WTC11 (cell line): ENCODE results near the gene ANGPTL2. TPM values are rescaled to one million over a fixed set of nuclear protein-coding genes. Genes with fewer than 3 reads are reported as not detected.

ENCODE experiments used
- ATAC-seq: fragments of 200-7000 bp; cut with Tn5 transposase; 2 replicates; pipeline ENCODE4 v1.10.0; 2021; ENCODE audit warnings: mild to moderate bottlenecking, moderate library complexity
- CTCF ChIA-PET: fragments of 300-600 bp; sonication (Branson Sonifier 250); formaldehyde crosslinking; loops from one replicate; lab custom pipeline; 2021; ENCODE audit warnings: antibody characterized with exemption; lab: Charles Lee
- POLR2A ChIA-PET: fragments of 350-600 bp; sonication (Branson Sonifier 250); formaldehyde crosslinking; loops from one replicate; lab custom pipeline; 2021; ENCODE audit warnings: antibody characterized with exemption; lab: Charles Lee
- DNase-seq: peaks from one replicate; pipeline ENCODE4 v3.0.0; 2021; ENCODE audit warnings: low spot score
- H3K27ac Mint-ChIP-seq: 2 replicates; pipeline ENCODE4 v1.8.0; 2021; ENCODE audit warnings: mixed read lengths
- H3K27me3 Mint-ChIP-seq: 2 replicates; pipeline ENCODE4 v1.8.0; 2021; ENCODE audit warnings: low read depth, mild to moderate bottlenecking, moderate library complexity, mixed read lengths
- H3K36me3 Mint-ChIP-seq: 2 replicates; pipeline ENCODE4 v1.8.0; 2021; ENCODE audit warnings: mixed read lengths
- H3K4me1 Mint-ChIP-seq: 2 replicates; pipeline ENCODE4 v1.8.0; 2022; ENCODE audit warnings: mixed read lengths
- H3K4me3 Mint-ChIP-seq: 2 replicates; pipeline ENCODE4 v1.8.0; 2021; ENCODE audit warnings: mild to moderate bottlenecking, moderate library complexity, mixed read lengths
- H3K9me3 Mint-ChIP-seq: 2 replicates; pipeline ENCODE4 v1.8.0; 2021; ENCODE audit warnings: mixed read lengths
- CBFB ChIP-seq: sonication (generic); formaldehyde crosslinking; IDR thresholded peaks from 2 replicates; pipeline ENCODE4 v1.8.1; 2022; ENCODE audit warnings: mild to moderate bottlenecking, low read depth, missing genetic modification reagents
- FOXJ3 ChIP-seq: sonication (generic); formaldehyde crosslinking; IDR thresholded peaks from 2 replicates; pipeline ENCODE4 v1.9.0; 2021; ENCODE audit warnings: missing genetic modification reagents, mild to moderate bottlenecking, borderline replicate concordance
- GABPB1 ChIP-seq: sonication (generic); formaldehyde crosslinking; IDR thresholded peaks from 2 replicates; pipeline ENCODE4 v1.8.1; 2023; ENCODE audit warnings: mild to moderate bottlenecking, missing genetic modification reagents
- GTF2I ChIP-seq: fragments of 250-450 bp; sonication (Bioruptor Pico); conservative IDR thresholded peaks from 2 replicates; pipeline ENCODE4 v1.4.0; 2021; ENCODE audit warnings: mild to moderate bottlenecking
- HMGA2 ChIP-seq: fragments of 250-450 bp; sonication (Bioruptor Pico); IDR thresholded peaks from 2 replicates; pipeline ENCODE4 v1.4.0; 2021; ENCODE audit warnings: mild to moderate bottlenecking, moderate library complexity
- IRF2 ChIP-seq: sonication (generic); formaldehyde crosslinking; IDR thresholded peaks from 2 replicates; pipeline ENCODE4 v1.8.0; 2022; ENCODE audit warnings: low read depth, missing genetic modification reagents, borderline replicate concordance
- NFATC4 ChIP-seq: fragments of 250-450 bp; sonication (Bioruptor Pico); IDR thresholded peaks from 2 replicates; pipeline ENCODE4 v1.9.0; 2021; ENCODE audit warnings: mild to moderate bottlenecking
- NFE2L1 ChIP-seq: sonication (generic); formaldehyde crosslinking; IDR thresholded peaks from 2 replicates; pipeline ENCODE4 v1.8.1; 2023; ENCODE audit warnings: missing genetic modification reagents
- SMAD4 ChIP-seq: sonication (generic); formaldehyde crosslinking; IDR thresholded peaks from 2 replicates; pipeline ENCODE4 v1.8.0; 2022; ENCODE audit warnings: mild to moderate bottlenecking, missing genetic modification reagents
- TEAD4 ChIP-seq: sonication (generic); formaldehyde crosslinking; IDR thresholded peaks from 2 replicates; pipeline ENCODE4 v1.8.0; 2022; ENCODE audit warnings: mild to moderate bottlenecking, missing genetic modification reagents
- TP53 ChIP-seq: sonication (generic); formaldehyde crosslinking; IDR thresholded peaks from 2 replicates; pipeline ENCODE4 v1.8.1; 2023; ENCODE audit warnings: mild to moderate bottlenecking, missing genetic modification reagents
- ZNF121 ChIP-seq: sonication (generic); formaldehyde crosslinking; IDR thresholded peaks from 2 replicates; pipeline ENCODE4 v1.8.0; 2023; ENCODE audit warnings: missing genetic modification reagents
- ZNF396 ChIP-seq: fragments of 250-450 bp; sonication (Bioruptor Pico); IDR thresholded peaks from 2 replicates; pipeline ENCODE4 v1.8.0; 2021; ENCODE audit warnings: mild to moderate bottlenecking, moderate library complexity, borderline replicate concordance
- ZNF416 ChIP-seq: fragments of 250-450 bp; sonication (Bioruptor Pico); IDR thresholded peaks from 2 replicates; pipeline ENCODE4 v1.9.0; 2021; ENCODE audit warnings: mild to moderate bottlenecking, inconsistent platforms
- total RNA-seq: library from RNA; stranded (reverse); gene quantifications from 3 replicates; pipeline ENCODE4 v1.2.3, GENCODE V29; 2021
- TF ChIP-seq, protein P1 (sequence below): fragments of 250-450 bp; sonication (Bioruptor Pico); IDR thresholded peaks from 2 replicates; pipeline ENCODE4 v1.9.0; 2021; ENCODE audit warnings: moderate library complexity, mild to moderate bottlenecking, inconsistent platforms, borderline replicate concordance
- TF ChIP-seq, protein P2 (sequence below): sonication (generic); formaldehyde crosslinking; IDR thresholded peaks from 2 replicates; pipeline ENCODE4 v1.8.1; 2023; ENCODE audit warnings: mild to moderate bottlenecking, moderate library complexity, missing genetic modification reagents
- TF ChIP-seq, protein P3 (sequence below): sonication (generic); formaldehyde crosslinking; IDR thresholded peaks from 2 replicates; pipeline ENCODE4 v1.8.1; 2023; ENCODE audit warnings: mild to moderate bottlenecking, missing genetic modification reagents, moderate library complexity
- TF ChIP-seq, protein P4 (sequence below): sonication (generic); formaldehyde crosslinking; IDR thresholded peaks from 2 replicates; pipeline ENCODE4 v1.8.1; 2022; ENCODE audit warnings: low read depth, mild to moderate bottlenecking, moderate library complexity, missing genetic modification reagents, borderline replicate concordance
- TF ChIP-seq, protein P5 (sequence below): sonication (generic); formaldehyde crosslinking; IDR thresholded peaks from 2 replicates; pipeline ENCODE4 v1.8.1; 2022; ENCODE audit warnings: low read depth, missing genetic modification reagents, borderline replicate concordance
- TF ChIP-seq, protein P6 (sequence below): fragments of 250-450 bp; sonication (Bioruptor Pico); IDR thresholded peaks from 2 replicates; pipeline ENCODE4 v1.9.0; 2021; ENCODE audit warnings: mild to moderate bottlenecking
- TF ChIP-seq, protein P7 (sequence below): sonication (generic); formaldehyde crosslinking; IDR thresholded peaks from 2 replicates; pipeline ENCODE4 v1.8.0; 2022; ENCODE audit warnings: missing genetic modification reagents
- TF ChIP-seq, protein P8 (sequence below): sonication (generic); formaldehyde crosslinking; IDR thresholded peaks from 2 replicates; pipeline ENCODE4 v1.8.0; 2022; ENCODE audit warnings: mild to moderate bottlenecking, missing genetic modification reagents

The ANGPTL2 gene
- total RNA-seq, 1 experiment from 2014 or later: 4.5 TPM

DNA sequence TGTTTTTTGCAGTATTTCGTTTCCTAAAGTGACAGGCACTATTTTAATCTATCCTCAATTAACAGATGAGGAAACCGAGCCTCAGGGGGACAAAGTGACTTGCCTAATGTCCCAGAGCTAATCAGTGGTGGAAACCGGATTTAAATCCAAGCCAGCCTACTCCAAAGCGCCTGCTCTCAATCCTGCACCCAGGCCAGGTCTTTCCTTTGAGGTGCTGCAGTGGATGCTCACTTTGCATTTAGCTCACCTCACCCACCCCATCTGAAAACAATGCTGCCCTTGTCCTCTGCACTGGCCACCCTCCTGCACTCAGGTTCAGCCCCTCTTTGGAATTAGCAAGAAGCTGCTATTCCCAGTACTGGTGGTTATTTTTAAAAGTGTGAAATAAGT is 16.0 kb downstream of the ANGPTL2 start:
- H3K9me3 Mint-ChIP-seq: no peaks in the 10 kb centered on the region
- TF ChIP-seq ZNF416 (CRISPR knock-in tag): no peak
- TF ChIP-seq, protein P1, sequence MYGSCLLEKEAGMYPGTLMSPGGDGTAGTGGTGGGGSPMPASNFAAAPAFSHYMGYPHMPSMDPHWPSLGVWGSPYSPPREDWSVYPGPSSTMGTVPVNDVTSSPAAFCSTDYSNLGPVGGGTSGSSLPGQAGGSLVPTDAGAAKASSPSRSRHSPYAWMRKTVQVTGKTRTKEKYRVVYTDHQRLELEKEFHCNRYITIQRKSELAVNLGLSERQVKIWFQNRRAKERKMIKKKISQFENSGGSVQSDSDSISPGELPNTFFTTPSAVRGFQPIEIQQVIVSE: no peak
- TF ChIP-seq, protein P2, sequence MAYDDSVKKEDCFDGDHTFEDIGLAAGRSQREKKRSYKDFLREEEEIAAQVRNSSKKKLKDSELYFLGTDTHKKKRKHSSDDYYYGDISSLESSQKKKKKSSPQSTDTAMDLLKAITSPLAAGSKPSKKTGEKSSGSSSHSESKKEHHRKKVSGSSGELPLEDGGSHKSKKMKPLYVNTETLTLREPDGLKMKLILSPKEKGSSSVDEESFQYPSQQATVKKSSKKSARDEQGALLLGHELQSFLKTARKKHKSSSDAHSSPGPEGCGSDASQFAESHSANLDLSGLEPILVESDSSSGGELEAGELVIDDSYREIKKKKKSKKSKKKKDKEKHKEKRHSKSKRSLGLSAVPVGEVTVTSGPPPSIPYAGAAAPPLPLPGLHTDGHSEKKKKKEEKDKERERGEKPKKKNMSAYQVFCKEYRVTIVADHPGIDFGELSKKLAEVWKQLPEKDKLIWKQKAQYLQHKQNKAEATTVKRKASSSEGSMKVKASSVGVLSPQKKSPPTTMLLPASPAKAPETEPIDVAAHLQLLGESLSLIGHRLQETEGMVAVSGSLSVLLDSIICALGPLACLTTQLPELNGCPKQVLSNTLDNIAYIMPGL: no peak
- no peak for TF ChIP-seq NFATC4 (CRISPR knock-in tag)
- TF ChIP-seq HMGA2: no peak
- no peak for TF ChIP-seq GTF2I (CRISPR knock-in tag)
- TF ChIP-seq GABPB1 (CRISPR knock-in tag): no peak
- TF ChIP-seq, protein P3, sequence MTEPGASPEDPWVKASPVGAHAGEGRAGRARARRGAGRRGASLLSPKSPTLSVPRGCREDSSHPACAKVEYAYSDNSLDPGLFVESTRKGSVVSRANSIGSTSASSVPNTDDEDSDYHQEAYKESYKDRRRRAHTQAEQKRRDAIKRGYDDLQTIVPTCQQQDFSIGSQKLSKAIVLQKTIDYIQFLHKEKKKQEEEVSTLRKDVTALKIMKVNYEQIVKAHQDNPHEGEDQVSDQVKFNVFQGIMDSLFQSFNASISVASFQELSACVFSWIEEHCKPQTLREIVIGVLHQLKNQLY (CRISPR knock-in tag): no peak
- TF ChIP-seq, protein P4, sequence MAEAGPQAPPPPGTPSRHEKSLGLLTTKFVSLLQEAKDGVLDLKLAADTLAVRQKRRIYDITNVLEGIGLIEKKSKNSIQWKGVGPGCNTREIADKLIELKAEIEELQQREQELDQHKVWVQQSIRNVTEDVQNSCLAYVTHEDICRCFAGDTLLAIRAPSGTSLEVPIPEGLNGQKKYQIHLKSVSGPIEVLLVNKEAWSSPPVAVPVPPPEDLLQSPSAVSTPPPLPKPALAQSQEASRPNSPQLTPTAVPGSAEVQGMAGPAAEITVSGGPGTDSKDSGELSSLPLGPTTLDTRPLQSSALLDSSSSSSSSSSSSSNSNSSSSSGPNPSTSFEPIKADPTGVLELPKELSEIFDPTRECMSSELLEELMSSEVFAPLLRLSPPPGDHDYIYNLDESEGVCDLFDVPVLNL: no peak
- no peak for TF ChIP-seq TP53
- no peak for TF ChIP-seq FOXJ3
- no peak for TF ChIP-seq SMAD4 (CRISPR knock-in tag)
- no peak for TF ChIP-seq ZNF121 (CRISPR knock-in tag)
- TF ChIP-seq NFE2L1: no peak
- TF ChIP-seq CBFB (CRISPR knock-in tag): no peak
- TF ChIP-seq TEAD4 (CRISPR knock-in tag): no peak
- TF ChIP-seq, protein P5, sequence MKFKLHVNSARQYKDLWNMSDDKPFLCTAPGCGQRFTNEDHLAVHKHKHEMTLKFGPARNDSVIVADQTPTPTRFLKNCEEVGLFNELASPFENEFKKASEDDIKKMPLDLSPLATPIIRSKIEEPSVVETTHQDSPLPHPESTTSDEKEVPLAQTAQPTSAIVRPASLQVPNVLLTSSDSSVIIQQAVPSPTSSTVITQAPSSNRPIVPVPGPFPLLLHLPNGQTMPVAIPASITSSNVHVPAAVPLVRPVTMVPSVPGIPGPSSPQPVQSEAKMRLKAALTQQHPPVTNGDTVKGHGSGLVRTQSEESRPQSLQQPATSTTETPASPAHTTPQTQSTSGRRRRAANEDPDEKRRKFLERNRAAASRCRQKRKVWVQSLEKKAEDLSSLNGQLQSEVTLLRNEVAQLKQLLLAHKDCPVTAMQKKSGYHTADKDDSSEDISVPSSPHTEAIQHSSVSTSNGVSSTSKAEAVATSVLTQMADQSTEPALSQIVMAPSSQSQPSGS (CRISPR knock-in tag): no peak
- TF ChIP-seq, protein P6, sequence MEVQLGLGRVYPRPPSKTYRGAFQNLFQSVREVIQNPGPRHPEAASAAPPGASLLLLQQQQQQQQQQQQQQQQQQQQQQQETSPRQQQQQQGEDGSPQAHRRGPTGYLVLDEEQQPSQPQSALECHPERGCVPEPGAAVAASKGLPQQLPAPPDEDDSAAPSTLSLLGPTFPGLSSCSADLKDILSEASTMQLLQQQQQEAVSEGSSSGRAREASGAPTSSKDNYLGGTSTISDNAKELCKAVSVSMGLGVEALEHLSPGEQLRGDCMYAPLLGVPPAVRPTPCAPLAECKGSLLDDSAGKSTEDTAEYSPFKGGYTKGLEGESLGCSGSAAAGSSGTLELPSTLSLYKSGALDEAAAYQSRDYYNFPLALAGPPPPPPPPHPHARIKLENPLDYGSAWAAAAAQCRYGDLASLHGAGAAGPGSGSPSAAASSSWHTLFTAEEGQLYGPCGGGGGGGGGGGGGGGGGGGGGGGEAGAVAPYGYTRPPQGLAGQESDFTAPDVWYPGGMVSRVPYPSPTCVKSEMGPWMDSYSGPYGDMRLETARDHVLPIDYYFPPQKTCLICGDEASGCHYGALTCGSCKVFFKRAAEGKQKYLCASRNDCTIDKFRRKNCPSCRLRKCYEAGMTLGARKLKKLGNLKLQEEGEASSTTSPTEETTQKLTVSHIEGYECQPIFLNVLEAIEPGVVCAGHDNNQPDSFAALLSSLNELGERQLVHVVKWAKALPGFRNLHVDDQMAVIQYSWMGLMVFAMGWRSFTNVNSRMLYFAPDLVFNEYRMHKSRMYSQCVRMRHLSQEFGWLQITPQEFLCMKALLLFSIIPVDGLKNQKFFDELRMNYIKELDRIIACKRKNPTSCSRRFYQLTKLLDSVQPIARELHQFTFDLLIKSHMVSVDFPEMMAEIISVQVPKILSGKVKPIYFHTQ (CRISPR knock-in tag): no peak
- TF ChIP-seq, all 79 proteins: peak for 0
- Mint-ChIP-seq H3K27me3 (no peaks in the 10 kb centered on the region), H3K27ac (no peak overlapping the region), H3K4me1 (peaks cover 6% of the 10 kb centered on the region), H3K36me3 (no peaks in the 10 kb centered on the region), H3K4me3 (no peak overlapping the region)
- ATAC-seq (no peak), DNase-seq (no peak)
- ChIA-PET POLR2A (no interaction called here), CTCF (interaction anchor here (1.0 kb wide), 1 partner anchor 92 kb away, joined by 3 read pairs; no protein-coding TSS in a partner anchor)

DNA sequence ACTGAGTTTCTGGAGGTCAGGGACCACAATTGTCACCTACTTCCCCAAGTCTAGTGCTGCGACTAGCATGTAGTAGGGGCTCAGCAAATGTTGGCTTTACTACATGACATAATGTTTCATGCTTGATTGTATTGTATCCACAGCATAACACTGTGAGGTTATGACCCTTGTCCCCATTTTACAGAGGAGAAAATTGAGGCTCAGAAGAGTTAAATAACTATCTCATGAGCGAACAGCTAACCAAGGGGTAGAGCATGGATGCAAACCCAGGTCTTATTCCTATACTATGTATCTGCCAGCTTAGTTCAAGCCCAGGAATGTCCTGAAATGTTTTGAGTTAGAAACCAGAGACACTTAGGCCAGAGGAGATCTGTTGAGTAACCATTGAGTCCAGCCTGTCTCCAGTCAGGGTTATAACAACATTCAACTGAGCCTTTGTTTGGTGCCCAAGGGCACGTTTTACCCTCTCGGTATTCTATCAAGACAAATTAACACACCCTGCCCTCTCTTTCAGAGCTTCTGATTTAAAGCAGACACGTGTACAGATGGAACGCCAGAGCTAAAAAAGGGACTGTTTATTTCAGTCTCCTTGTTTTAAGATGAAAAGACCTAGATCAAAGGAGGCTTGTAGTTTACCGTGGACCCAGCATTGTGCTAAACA is 16.5 kb downstream of the ANGPTL2 start:
- ATAC-seq (no peak), DNase-seq (no peak)
- H3K4me3 Mint-ChIP-seq: no peak overlapping the region
- ChIA-PET CTCF (interaction anchor here (1.0 kb wide), 1 partner anchor 93 kb away, joined by 3 read pairs; no protein-coding TSS in a partner anchor), POLR2A (no interaction called here)
- H3K4me1 Mint-ChIP-seq: peaks cover under 1% of the 10 kb centered on the region
- H3K9me3 Mint-ChIP-seq: no peaks in the 10 kb centered on the region
- no peaks in the 10 kb centered on the region for H3K36me3 Mint-ChIP-seq
- no peak overlapping the region for H3K27ac Mint-ChIP-seq
- no peaks in the 10 kb centered on the region for H3K27me3 Mint-ChIP-seq
- TF ChIP-seq ZNF396 (CRISPR knock-in tag) (no peak), ZNF416 (CRISPR knock-in tag) (no peak), IRF2 (no peak), CBFB (CRISPR knock-in tag) (no peak)
- TF ChIP-seq, protein P7, sequence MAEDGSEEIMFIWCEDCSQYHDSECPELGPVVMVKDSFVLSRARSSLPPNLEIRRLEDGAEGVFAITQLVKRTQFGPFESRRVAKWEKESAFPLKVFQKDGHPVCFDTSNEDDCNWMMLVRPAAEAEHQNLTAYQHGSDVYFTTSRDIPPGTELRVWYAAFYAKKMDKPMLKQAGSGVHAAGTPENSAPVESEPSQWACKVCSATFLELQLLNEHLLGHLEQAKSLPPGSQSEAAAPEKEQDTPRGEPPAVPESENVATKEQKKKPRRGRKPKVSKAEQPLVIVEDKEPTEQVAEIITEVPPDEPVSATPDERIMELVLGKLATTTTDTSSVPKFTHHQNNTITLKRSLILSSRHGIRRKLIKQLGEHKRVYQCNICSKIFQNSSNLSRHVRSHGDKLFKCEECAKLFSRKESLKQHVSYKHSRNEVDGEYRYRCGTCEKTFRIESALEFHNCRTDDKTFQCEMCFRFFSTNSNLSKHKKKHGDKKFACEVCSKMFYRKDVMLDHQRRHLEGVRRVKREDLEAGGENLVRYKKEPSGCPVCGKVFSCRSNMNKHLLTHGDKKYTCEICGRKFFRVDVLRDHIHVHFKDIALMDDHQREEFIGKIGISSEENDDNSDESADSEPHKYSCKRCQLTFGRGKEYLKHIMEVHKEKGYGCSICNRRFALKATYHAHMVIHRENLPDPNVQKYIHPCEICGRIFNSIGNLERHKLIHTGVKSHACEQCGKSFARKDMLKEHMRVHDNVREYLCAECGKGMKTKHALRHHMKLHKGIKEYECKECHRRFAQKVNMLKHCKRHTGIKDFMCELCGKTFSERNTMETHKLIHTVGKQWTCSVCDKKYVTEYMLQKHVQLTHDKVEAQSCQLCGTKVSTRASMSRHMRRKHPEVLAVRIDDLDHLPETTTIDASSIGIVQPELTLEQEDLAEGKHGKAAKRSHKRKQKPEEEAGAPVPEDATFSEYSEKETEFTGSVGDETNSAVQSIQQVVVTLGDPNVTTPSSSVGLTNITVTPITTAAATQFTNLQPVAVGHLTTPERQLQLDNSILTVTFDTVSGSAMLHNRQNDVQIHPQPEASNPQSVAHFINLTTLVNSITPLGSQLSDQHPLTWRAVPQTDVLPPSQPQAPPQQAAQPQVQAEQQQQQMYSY (CRISPR knock-in tag): no peak
- TF ChIP-seq, protein P8, sequence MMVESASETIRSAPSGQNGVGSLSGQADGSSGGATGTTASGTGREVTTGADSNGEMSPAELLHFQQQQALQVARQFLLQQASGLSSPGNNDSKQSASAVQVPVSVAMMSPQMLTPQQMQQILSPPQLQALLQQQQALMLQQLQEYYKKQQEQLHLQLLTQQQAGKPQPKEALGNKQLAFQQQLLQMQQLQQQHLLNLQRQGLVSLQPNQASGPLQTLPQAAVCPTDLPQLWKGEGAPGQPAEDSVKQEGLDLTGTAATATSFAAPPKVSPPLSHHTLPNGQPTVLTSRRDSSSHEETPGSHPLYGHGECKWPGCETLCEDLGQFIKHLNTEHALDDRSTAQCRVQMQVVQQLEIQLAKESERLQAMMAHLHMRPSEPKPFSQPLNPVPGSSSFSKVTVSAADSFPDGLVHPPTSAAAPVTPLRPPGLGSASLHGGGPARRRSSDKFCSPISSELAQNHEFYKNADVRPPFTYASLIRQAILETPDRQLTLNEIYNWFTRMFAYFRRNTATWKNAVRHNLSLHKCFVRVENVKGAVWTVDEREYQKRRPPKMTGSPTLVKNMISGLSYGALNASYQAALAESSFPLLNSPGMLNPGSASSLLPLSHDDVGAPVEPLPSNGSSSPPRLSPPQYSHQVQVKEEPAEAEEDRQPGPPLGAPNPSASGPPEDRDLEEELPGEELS: no peak
